ENCODE data around the gene AKT1S1. TPM values are rescaled to one million over a fixed set of nuclear protein-coding genes. Genes with fewer than 3 reads are reported as not detected.

AKT1S1 gene
- total RNA-seq, 1 experiment from 2014 or later = 21.7 TPM

GRCh38 chr19:49870309-49870901 lies 6.8 kb downstream of the AKT1S1 start:
- peaks cover 7% of the 10 kb centered on the region; the same call in 1 of the 2 replicates for H3K4me1 ChIP-seq

DNA sequence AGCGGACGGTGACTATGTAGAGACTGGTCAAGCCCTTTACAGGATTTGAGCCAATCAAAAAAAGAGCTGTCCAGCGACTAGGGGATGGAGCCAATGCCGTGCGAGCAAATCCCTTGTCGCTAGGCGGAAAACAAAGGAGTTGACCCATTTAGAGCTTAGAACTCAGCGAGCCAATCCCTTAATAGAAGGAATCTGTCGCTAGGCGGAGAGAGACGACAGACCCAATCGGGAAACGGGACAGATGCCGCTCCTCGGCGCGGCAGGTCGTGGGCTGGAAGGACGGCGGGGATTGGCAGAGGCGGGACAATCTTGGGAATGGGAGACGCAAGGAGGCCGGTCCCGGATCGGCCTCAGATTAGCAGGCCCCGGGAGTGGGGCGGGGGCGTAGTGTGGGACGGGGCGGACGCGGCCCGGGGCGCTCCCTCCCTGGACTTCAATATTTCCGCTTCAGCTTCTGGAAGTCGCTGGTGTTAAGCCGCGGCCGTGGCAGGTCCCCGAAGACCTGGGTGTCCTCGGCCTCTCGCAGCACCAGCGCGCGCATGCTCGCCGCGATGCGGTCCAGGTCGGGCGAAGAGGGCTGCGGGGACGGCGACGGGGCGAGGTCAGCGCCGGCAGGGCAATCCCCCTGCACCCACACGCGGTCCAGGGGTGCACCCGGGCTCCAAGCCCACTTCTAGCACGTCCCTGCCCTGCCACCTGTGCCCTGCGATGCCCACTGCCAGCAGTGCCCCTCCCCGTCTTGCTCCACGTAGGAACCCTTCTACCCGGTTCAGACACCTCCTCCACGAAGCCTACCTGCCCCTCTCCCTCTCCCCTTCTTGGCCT lies 7.5 kb downstream of the AKT1S1 start:
- no peaks in the 10 kb centered on the region for H3K27me3 ChIP-seq

More at GRCh38 chr19:49870309-49870901, 6.8 kb downstream of the AKT1S1 start:
- DNase-seq = no peak
- H3K27me3 ChIP-seq = no peaks in the 10 kb centered on the region
- H3K27ac ChIP-seq = no peak overlapping the region; the same call in 1 of the 2 replicates
- no peaks in the 10 kb centered on the region for H3K36me3 ChIP-seq
- H3K9me3 ChIP-seq (replicated peaks) = no peaks in the 10 kb centered on the region
- H3K4me3 ChIP-seq = peak overlapping the region; percentile 57

DNA sequence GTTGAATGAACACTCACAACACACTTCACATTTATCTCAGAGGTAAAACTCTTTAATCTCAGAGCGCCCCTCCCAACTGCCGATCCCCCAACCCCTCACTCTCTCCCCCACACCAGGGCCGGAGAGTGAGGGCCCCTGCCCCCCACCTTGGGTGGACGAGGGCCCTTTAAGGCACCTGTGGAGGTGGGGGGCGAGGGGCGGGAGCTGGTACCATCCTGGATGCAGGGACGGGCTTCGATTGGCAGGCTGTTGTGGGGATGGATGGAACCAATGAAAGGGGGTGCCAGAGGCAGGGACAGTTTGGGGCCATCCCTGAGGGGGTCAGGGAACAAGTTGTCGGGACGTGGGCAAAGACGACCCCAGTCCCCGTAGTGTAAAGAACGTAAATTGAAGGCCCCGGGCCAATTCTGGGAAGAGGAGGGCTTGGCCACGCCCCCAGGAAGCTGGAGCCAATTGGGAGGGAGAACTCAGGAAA lies 8.1 kb downstream of the AKT1S1 start:
- H3K27ac ChIP-seq = no peak overlapping the region
- H3K4me1 ChIP-seq = peaks cover 7% of the 10 kb centered on the region; the same call in 1 of the 2 replicates
- no peak for DNase-seq
- peaks cover 11% of the 10 kb centered on the region for H3K36me3 ChIP-seq
- H3K27me3 ChIP-seq = no peaks in the 10 kb centered on the region
- H3K4me3 ChIP-seq = peak overlapping the region; percentile 38
- H3K9me3 ChIP-seq (replicated peaks) = no peaks in the 10 kb centered on the region

More for the DNA sequence above, 7.5 kb downstream of the AKT1S1 start:
- Histone ChIP-seq H3K4me1 (peaks cover 7% of the 10 kb centered on the region; the same call in 1 of the 2 replicates), H3K9me3 (replicated peaks) (no peaks in the 10 kb centered on the region), H3K36me3 (peaks cover 4% of the 10 kb centered on the region), H3K27ac (peak overlapping the region; percentile 12; the same call in 1 of the 2 replicates), H3K4me3 (peak overlapping the region; percentile 57)
- peak; percentile 97 to 99 for DNase-seq

DNA sequence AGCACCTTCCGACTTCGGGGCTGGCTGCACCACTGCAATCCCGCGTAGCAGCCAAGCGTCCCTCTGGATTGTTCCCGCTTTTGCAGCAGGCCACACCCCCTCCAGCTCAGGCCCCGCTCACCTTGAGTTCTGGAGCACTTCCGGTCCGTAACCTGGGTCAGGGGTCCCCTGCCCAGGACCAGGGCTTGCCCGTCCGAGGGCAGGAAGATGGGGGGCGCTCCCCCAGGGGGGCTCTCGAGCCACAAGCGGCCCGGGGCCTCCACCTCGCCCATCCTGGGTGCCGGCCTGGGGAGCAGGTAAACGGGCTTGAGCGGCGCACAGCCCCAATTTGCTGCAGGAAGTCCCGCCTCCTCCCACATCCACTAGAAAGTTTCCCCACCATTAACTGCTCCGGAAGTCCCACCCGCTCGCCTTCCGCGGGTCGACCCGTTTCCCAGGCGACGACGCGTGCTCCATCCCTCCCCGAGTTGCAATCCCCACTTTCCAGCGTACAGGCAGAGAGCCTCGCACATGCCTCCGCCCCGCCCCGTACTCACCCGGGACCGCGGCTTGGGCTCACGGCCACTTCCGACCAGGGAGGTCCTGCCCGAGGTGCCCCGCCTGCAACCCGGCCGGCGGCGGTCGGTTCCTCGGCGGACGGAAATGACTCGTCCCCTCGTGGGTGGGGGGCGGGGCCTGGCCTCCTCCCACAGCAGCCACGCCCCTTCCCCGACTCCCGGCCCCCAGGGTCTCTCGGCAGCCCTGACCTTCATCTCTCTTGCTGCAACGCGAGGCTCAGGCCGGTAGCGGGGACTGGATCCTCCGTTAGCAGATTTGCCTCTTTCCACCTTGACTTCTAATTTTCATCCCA lies 10.0 kb downstream of the AKT1S1 start, which contains the start of gene PNKP:
TSS of gene PNKP (minus strand) at position 644 of the 850 bp plus-strand sequence. CDS start at position 272, 372 bp downstream.
- peak; percentile 92 to 94 for DNase-seq
- H3K27ac ChIP-seq = peak within 1 kb of the TSS; percentile 50
- H3K36me3 ChIP-seq = peaks cover 14% of the 10 kb centered on the region
- no peaks in the 10 kb centered on the region for H3K27me3 ChIP-seq
- H3K4me1 ChIP-seq = peaks cover 7% of the 10 kb centered on the region; the same call in 1 of the 2 replicates
- H3K9me3 ChIP-seq (replicated peaks) = no peaks in the 10 kb centered on the region
- H3K4me3 ChIP-seq = peak within 1 kb of the TSS; percentile 89

DNA sequence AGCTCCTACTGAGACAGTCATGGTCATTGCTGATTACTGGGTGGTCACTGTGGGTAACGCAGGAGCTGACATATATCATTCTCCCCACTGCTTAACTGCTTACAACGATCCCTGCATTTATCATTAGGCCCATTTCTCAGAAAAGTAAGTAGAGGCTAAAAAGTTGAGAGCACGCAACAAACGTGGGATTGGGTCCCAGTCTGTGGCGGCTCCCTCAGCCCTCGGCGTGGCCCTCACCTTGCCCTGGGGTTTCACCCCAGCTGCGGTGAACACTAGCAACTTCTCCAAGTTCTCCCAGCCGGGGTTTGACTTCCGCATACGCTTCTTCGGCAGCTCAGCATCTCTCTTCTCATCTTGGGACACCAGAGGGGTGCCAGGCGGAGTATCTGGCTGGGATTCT lies 12.3 kb downstream of the AKT1S1 start:
- no peak overlapping the region for H3K4me3 ChIP-seq
- H3K4me1 ChIP-seq = peaks cover 7% of the 10 kb centered on the region; the same call in 1 of the 2 replicates
- no peak overlapping the region for H3K27ac ChIP-seq

DNA sequence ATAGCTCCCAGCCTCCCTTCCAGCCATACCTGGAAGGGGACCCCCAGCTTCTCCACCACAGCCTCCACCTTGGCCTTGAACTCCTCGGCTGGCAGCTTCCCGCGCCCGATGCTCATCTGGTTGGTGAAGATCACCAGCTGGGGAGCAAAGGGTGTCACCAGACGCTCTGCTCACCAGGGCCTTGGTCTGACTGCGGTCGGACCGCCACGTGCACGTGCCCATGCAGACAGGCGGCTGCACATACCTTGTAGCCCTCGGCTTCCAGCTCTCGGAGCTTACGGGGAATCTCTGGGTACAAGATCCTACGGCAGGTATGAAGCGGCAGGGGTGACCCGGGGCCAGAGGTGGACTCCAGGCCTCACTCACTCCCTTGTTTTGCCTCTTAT lies 13.2 kb downstream of the AKT1S1 start:
- Histone ChIP-seq H3K27ac (no peak overlapping the region), H3K9me3 (replicated peaks) (no peaks in the 10 kb centered on the region), H3K4me1 (peaks cover 7% of the 10 kb centered on the region; the same call in 1 of the 2 replicates), H3K4me3 (no peak overlapping the region), H3K36me3 (peaks cover 38% of the 10 kb centered on the region), H3K27me3 (no peaks in the 10 kb centered on the region)
- DNase-seq = no peak

More for the DNA sequence above, 12.3 kb downstream of the AKT1S1 start:
- H3K36me3 ChIP-seq = peaks cover 33% of the 10 kb centered on the region
- no peak for DNase-seq
- H3K27me3 ChIP-seq = no peaks in the 10 kb centered on the region
- no peaks in the 10 kb centered on the region for H3K9me3 ChIP-seq (replicated peaks)

- Histone ChIP-seq H3K27me3 (no peaks in the 10 kb centered on the region), H3K4me3 (no peak overlapping the region), H3K9me3 (replicated peaks) (no peaks in the 10 kb centered on the region), H3K27ac (no peak overlapping the region), H3K4me1 (peaks cover 7% of the 10 kb centered on the region; the same call in 1 of the 2 replicates), H3K36me3 (peaks cover 43% of the 10 kb centered on the region)
- DNase-seq = no peak
Observed at GRCh38 chr19:49863254-49863934, 13.8 kb downstream of the AKT1S1 start.

DNA sequence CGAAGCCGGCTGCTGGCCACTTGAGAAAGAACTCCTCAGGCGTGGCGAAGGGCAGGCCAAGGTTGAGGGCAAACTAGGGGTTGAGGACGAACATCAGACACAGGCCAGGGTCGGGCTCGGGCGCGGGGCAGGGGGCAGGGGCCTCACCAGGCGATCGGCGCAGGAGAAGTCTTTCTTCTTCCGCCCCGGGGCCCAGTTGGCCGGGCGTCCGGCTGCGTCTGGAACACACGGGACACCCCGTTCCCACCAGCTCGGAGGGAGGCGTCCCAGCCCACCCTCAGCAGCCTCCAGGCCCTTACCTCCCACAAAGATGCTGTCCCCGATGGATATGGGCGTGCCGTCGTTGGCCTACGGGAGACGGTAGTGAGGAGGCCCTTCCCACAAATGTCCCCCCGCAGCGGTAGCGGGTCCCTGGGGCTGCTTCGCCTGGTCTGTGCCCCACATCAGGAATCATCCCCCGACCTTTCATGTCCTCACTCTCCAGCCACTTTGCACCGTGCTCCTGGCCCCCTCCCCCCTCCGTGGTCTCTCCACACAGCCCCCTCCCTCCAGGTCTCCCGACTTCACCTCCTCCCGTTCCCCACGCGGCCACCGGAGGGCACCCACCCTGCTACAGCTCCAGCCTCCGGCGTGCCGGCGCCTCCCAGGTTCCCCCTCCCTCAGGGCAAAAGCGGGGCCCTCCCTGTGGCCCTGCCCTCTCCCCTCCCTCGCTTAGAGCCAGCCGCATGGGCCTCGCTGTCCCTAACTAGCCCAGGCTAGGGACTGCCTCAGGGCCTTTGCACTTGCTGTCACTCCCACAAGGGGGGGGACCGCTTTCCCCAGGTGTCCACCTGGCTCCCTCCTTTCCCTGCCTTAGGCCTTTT lies 14.5 kb downstream of the AKT1S1 start:
- H3K4me1 ChIP-seq = peaks cover 7% of the 10 kb centered on the region; the same call in 1 of the 2 replicates
- no peaks in the 10 kb centered on the region for H3K27me3 ChIP-seq
- no peak overlapping the region for H3K27ac ChIP-seq
- peaks cover 48% of the 10 kb centered on the region for H3K36me3 ChIP-seq
- no peak overlapping the region for H3K4me3 ChIP-seq
- peak in 1 of 2 experiments; percentile 45 for DNase-seq
- H3K9me3 ChIP-seq (replicated peaks) = no peaks in the 10 kb centered on the region

DNA sequence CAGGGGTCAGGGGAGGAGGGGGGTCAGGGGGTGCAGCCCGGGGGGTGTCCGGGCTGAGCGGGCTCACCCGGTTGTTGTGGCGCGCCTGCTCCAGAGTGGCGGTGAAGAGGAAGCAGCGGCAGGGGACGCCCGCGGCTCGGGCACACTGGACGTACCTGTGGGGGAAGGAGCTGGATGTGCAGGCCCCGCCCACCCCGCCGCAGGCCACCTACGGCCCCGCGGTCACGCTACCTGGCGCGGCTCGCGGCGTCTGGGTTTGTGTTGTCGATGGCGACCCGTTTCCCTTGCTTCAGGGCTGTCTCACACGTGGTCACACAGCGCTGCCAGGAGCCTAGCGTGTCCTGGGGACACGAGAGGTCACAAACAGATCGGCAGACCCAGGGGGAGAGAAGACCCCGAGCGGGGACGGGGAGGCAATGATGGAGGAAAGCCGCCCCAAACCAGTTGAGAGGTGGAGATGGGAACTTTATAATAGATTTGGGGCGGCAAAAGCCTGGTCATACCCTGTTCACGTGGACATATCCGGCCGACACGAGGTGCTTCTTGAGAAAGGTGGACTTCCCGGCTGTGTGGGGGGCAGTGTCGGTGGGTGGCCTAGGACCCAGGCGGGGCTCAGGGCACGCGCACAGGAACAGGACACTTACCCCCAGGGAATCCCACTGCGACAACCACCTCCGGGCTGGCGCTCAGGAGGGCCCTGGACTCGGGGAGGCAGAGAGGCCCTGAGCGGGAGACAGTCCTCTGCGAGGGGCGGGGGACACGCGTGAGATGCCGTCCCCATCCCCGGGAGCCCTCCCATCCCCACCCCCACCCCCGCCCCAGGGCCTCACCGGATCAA lies 15.4 kb downstream of the AKT1S1 start:
- H3K9me3 ChIP-seq (replicated peaks) = no peaks in the 10 kb centered on the region
- H3K27ac ChIP-seq = no peak overlapping the region
- H3K36me3 ChIP-seq = peaks cover 57% of the 10 kb centered on the region
- H3K4me1 ChIP-seq = peaks cover 7% of the 10 kb centered on the region; the same call in 1 of the 2 replicates
- DNase-seq = no peak
- no peaks in the 10 kb centered on the region for H3K27me3 ChIP-seq
- H3K4me3 ChIP-seq = no peak overlapping the region

DNA sequence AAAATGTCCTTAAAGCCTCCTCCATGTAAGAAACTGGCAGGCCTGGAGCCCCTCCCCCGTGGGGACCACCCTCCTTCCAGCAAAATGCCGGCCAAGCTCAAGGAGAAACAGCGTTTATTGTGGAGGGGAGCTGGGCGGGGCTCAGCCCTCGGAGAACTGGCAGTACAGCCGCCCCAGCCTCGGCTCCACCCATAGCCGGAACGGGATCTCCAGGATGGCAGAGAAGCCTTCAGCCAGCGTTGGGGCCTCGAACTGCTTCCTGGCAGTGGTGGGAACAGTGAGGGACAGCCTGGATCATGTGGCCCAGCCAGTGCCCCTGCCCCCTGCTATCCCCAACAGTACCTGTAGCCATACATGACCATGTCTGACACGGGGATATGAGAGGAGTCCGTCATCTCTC lies 16.0 kb downstream of the AKT1S1 start:
- peaks cover 3% of the 10 kb centered on the region; the same call in 1 of the 2 replicates for H3K4me1 ChIP-seq
- no peaks in the 10 kb centered on the region for H3K9me3 ChIP-seq (replicated peaks)
- no peak for DNase-seq
- H3K36me3 ChIP-seq = peaks cover 58% of the 10 kb centered on the region
- no peaks in the 10 kb centered on the region for H3K27me3 ChIP-seq
- H3K4me3 ChIP-seq = no peak overlapping the region
- no peak overlapping the region for H3K27ac ChIP-seq

DNA sequence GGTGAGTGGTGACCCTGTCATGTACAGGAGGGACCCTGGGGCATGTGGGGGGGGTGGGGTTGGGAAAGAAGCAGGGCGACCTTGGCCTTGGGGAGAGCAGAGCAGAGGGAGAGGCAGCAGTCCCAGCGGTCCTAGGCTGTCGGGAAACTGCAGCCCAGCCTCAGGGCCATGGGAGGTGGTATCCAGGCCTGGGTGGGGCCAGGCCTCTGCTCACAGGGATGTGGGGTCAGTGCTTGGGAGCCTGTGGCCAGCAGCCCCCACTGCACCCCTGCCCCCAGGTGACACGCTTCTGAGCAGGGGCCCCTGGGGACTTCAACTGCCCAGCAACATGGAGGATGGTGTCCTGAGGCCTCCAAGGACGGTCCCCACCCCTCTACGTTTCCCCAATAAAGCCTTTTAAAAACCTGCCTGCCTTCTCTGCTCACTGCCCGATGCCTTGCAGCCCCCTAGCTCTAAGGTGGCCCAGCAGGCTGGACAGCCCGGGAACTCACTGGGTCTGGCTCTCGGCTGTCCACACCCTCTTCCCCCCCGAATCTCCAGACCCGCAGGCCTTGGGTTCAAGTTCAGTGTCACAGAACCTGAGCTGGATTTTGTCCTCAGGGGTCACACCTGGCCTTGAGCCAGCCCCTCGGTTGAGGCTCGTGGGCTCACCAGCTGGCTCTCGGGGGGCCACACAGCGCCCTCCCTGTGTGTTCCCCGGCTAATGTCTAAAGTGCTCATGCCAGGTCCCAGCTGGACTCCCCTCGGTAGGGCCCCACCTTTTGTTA lies 16.6 kb downstream of the AKT1S1 start:
- H3K27ac ChIP-seq = no peak overlapping the region
- no peaks in the 10 kb centered on the region for H3K4me1 ChIP-seq
- no peaks in the 10 kb centered on the region for H3K27me3 ChIP-seq
- H3K9me3 ChIP-seq (replicated peaks) = no peaks in the 10 kb centered on the region
- no peak for DNase-seq
- H3K36me3 ChIP-seq = peaks cover 58% of the 10 kb centered on the region
- no peak overlapping the region for H3K4me3 ChIP-seq

Measured in SJCRH30 (cell line).